Endometrial microvascular endothelial cells (primary cell): ENCODE data around the gene GMNN. TPM values are rescaled to one million over a fixed set of nuclear protein-coding genes. Genes with fewer than 3 reads are reported as not detected.

ENCODE experiments used
- in situ Hi-C: cut with HindIII; loops from 2 replicates; pipeline ENCODE4 v1.10.0; 2017; ENCODE audit warnings: low sequenced_read_pairs, low pct_unique_long_range_greater_than_20kb; ENCODE audit errors: inconsistent ontology term
- total RNA-seq: library from RNA; depleted of rRNA; stranded (reverse); fragments of >200 nt; gene quantifications from one replicate; pipeline ENCODE4 v1.2.3, GENCODE V29; 2015; ENCODE audit errors: inconsistent ontology term

GMNN gene
- total RNA-seq, 1 donor from 2014 or later, result 32.7 TPM

- in situ Hi-C loops, result no loop called here
Measured at GRCh38 chr6:24796616-24797290, 22.0 kb downstream of the GMNN start.

- in situ Hi-C loops, result no loop called here
Measured at GRCh38 chr6:24797596-24798216, 23.0 kb downstream of the GMNN start.

GRCh38 chr6:24798740-24799540, 24.2 kb downstream of the GMNN start, which contains the start of gene ARMH2:
Gene ARMH2 (minus strand): TSS chr6:24798917. CDS start chr6:24798857, 60 bp downstream.
- in situ Hi-C loops, result no loop called here

- in situ Hi-C loops, result no loop called here
Measured at GRCh38 chr6:24799541-24799915, 24.8 kb downstream of the GMNN start.

- in situ Hi-C loops, result no loop called here
Measured at GRCh38 chr6:24802271-24803059, 27.7 kb downstream of the GMNN start.

GRCh38 chr6:24807584-24807983, 32.8 kb downstream of the GMNN start:
- in situ Hi-C loops, result no loop called here

- in situ Hi-C loops, result no loop called here
Measured at GRCh38 chr6:24809728-24810127, 35.0 kb downstream of the GMNN start.

GRCh38 chr6:24818346-24818745, 43.6 kb downstream of the GMNN start:
- in situ Hi-C loops, result no loop called here

GRCh38 chr6:24821860-24822444, 47.2 kb downstream of the GMNN start:
- in situ Hi-C loops, result no loop called here

GRCh38 chr6:24822696-24823095, 48.0 kb downstream of the GMNN start:
- in situ Hi-C loops, result no loop called here

GRCh38 chr6:24823185-24823584, 48.4 kb downstream of the GMNN start:
- in situ Hi-C loops, result no loop called here

GRCh38 chr6:24824142-24824938, 49.6 kb downstream of the GMNN start:
- in situ Hi-C loops, result no loop called here

- in situ Hi-C loops, result no loop called here
Measured at GRCh38 chr6:24825130-24825630, 50.4 kb downstream of the GMNN start.

GRCh38 chr6:24827162-24827561, 52.4 kb downstream of the GMNN start:
- in situ Hi-C loops, result no loop called here

GRCh38 chr6:24827970-24828369, 53.2 kb downstream of the GMNN start:
- in situ Hi-C loops, result no loop called here

GRCh38 chr6:24829657-24830056, 54.9 kb downstream of the GMNN start:
- in situ Hi-C loops, result no loop called here

GRCh38 chr6:24831771-24832716, 57.3 kb downstream of the GMNN start:
- in situ Hi-C loops, result no loop called here
